GM12878 (cell line): ENCODE results near the gene RNF103. TPM values are rescaled to one million over a fixed set of nuclear protein-coding genes. Genes with fewer than 3 reads are reported as not detected.
"Not testable (repeated sequence)": the region's sequence is repeated elsewhere in the genome, so short reads cannot be mapped to it uniquely, and the experiment has no call there.

Experiments
- ATAC-seq: fragments of 200-7000 bp; cut with Tn5 transposase; 3 replicates; pipeline ENCODE4 v1.9.1; 2020; ENCODE audit warnings: mild to moderate bottlenecking, moderate library complexity
- BruUV-seq: library from RNA; stranded (reverse); fragments of 400-500 nt; replicated peaks from 2 replicates; lab custom pipeline; 2021; lab: Mats Ljungman, UMichigan
- CTCF ChIA-PET: fragments of 300-600 bp; sonication (Branson Sonifier 250); formaldehyde crosslinking; extraction: SDS; loops from one replicate; lab custom pipeline; 2021; ENCODE audit warnings: inconsistent platforms; lab: Yijun Ruan, JAX
- POLR2A ChIA-PET: fragments of 350-600 bp; formaldehyde crosslinking; extraction: SDS; loops from one replicate; lab custom pipeline; 2021; ENCODE audit warnings: inconsistent platforms; lab: Charles Lee
- RAD21 ChIA-PET: fragments of 300-600 bp; sonication (Branson Sonifier 250); formaldehyde crosslinking; loops from one replicate; lab custom pipeline; 2023; ENCODE audit warnings: antibody characterized with exemption; ENCODE audit not compliant: unreplicated experiment; lab: Charles Lee
- SMC1A ChIA-PET: fragments of 300-600 bp; sonication (Branson Sonifier 250); formaldehyde crosslinking; loops from one replicate; lab custom pipeline; 2023; ENCODE audit not compliant: unreplicated experiment, uncharacterized antibody; lab: Charles Lee
- DNase-seq: peaks from one replicate; pipeline ENCODE4 v3.0.0-alpha.2; 2011; ENCODE audit warnings: low read depth, low spot score
- FAIRE-seq: peaks from 3 replicates; lab custom pipeline; 2011; peaks lifted over from hg19 to GRCh38; lab: Jason Lieb, UNC
- H2AFZ ChIP-seq: 2 replicates; pipeline ENCODE4 v1.6.0; 2011; ENCODE audit warnings: low read depth, low read length, control low read depth; ENCODE audit not compliant: control insufficient read depth
- H3K27ac ChIP-seq: 2 replicates; pipeline ENCODE4 v1.5.1; 2011; ENCODE audit warnings: control low read depth; ENCODE audit not compliant: control insufficient read depth, insufficient read depth
- H3K27me3 ChIP-seq, 2 experiments: replicated peaks in 1 of 2; 2 replicates each; pipeline versions ENCODE4 v1.6.0 to v1.6.1; 2011; ENCODE audit warnings: low read length in 1 of 2; ENCODE audit not compliant: control insufficient read depth in 2 of 2, insufficient read depth in 2 of 2
- H3K36me3 ChIP-seq, 2 experiments: 2 replicates each; pipeline ENCODE4 v1.5.1; 2011; ENCODE audit warnings: low read length in 1 of 2; ENCODE audit not compliant: control insufficient read depth in 2 of 2, insufficient read depth in 2 of 2
- H3K4me1 ChIP-seq: 2 replicates; pipeline ENCODE4 v1.6.1; 2011; ENCODE audit warnings: mild to moderate bottlenecking, low read length, moderate library complexity, mixed read lengths; ENCODE audit not compliant: control insufficient read depth, insufficient read depth
- H3K4me2 ChIP-seq: 2 replicates; pipeline ENCODE4 v1.6.0; 2011; ENCODE audit warnings: control low read depth; ENCODE audit not compliant: control insufficient read depth, insufficient read depth
- H3K4me3 ChIP-seq: fragments of 200-600 bp; sonication (generic); 2 replicates; pipeline ENCODE4 v1.5.1; 2016
- H3K79me2 ChIP-seq: 2 replicates; pipeline ENCODE4 v1.6.0; 2011; ENCODE audit warnings: low read length; ENCODE audit not compliant: control insufficient read depth, insufficient read depth
- H3K9ac ChIP-seq: 2 replicates; pipeline ENCODE4 v1.8.0; 2011; ENCODE audit warnings: low read length, control low read depth, mixed read lengths; ENCODE audit not compliant: control insufficient read depth, insufficient read depth
- H3K9me3 ChIP-seq: replicated peaks from 3 replicates; pipeline ENCODE4 v1.5.1; 2011; ENCODE audit warnings: mild to moderate bottlenecking, low read length; ENCODE audit not compliant: control insufficient read depth, insufficient read depth
- H4K20me1 ChIP-seq: 2 replicates; pipeline ENCODE4 v1.6.0; 2011; ENCODE audit not compliant: control insufficient read depth, insufficient read depth
- CHD1 ChIP-seq: IDR thresholded peaks from 2 replicates; pipeline ENCODE4 v1.6.1; 2012; ENCODE audit warnings: low read depth, low read length, improper control_type of control experiment
- ESRRA ChIP-seq: IDR thresholded peaks from 2 replicates; pipeline ENCODE4 v1.6.1; 2012; ENCODE audit warnings: mild to moderate bottlenecking, low read length, improper control_type of control experiment
- GABPA ChIP-seq: IDR thresholded peaks from 2 replicates; pipeline ENCODE4 v1.6.1; 2014; ENCODE audit warnings: antibody characterized with exemption, low read depth, mild to moderate bottlenecking, inconsistent platforms
- HDAC6 ChIP-seq: fragments of 200-600 bp; sonication (generic); IDR thresholded peaks from one replicate; pipeline ENCODE4 v1.8.0; 2017; ENCODE audit warnings: antibody characterized with exemption; ENCODE audit not compliant: unreplicated experiment
- KAT2A ChIP-seq: conservative IDR thresholded peaks from 2 replicates; pipeline ENCODE4 v1.6.1; 2011; ENCODE audit warnings: low read depth, low read length; ENCODE audit not compliant: control insufficient read depth
- KDM1A ChIP-seq: fragments of 200-600 bp; sonication (generic); IDR thresholded peaks from 2 replicates; pipeline ENCODE4 v1.6.1; 2016; ENCODE audit warnings: borderline replicate concordance
- MXI1 ChIP-seq: fragments of 150-350 bp; IDR thresholded peaks from 2 replicates; pipeline ENCODE4 v1.6.1; 2011; ENCODE audit warnings: low read depth, mild to moderate bottlenecking, inconsistent platforms, low read length, improper control_type of control experiment
- RAD51 ChIP-seq: fragments of 450-650 bp; IDR thresholded peaks from 2 replicates; pipeline ENCODE4 v1.6.1; 2016; ENCODE audit warnings: moderate library complexity, mild to moderate bottlenecking, inconsistent platforms
- WGBS: methylation state at CpG from one replicate; pipeline ENCODE4 v1.1.6; 2016; ENCODE audit warnings: low lambda C conversion rate; ENCODE audit not compliant: insufficient replicate concordance, insufficient coverage; ENCODE audit errors: missing lambda C conversion rate; 5-methylcytosine and 5-hydroxymethylcytosine counted together
- in situ Hi-C: fragments of 300-500 bp; cut with MboI; formaldehyde crosslinking; loops from 9 replicates; pipeline ENCODE4 v1.14.3; 2018; ENCODE audit warnings: mixed read lengths
- intact Hi-C: fragments of 100-400 bp; cut with micrococcal nuclease; formaldehyde crosslinking; loops from one replicate; pipeline ENCODE4 v1.14.2; 2022; ENCODE audit not compliant: unreplicated experiment
- polyA plus RNA-seq, 11 experiments: library from polyadenylated mRNA; depleted of rRNA in 4 of 11; unstranded in 6 of 11; stranded (reverse) in 5 of 11; fragments of >200 nt; fragmentation: Nextera tagmentation in 4 of 11; fragmentation: Illumina TruSeq in 1 of 11; extraction: Ambion mirVana in 4 of 11; extraction: Trizol in 1 of 11; gene quantifications; 1 replicate in 1 of 11; 2 replicates in 10 of 11; pipeline versions ENCODE4 v1.2.1 to v1.2.3, GENCODE V29; 2011 to 2016; ENCODE audit warnings: inconsistent platforms in 2 of 11, missing spikeins in 2 of 11, low read depth in 1 of 11
- total RNA-seq, 4 experiments: library from RNA; depleted of rRNA in 3 of 4; stranded (reverse); fragments of >200 nt in 3 of 4; fragmentation: Illumina TruSeq in 1 of 4; extraction: Trizol in 1 of 4; gene quantifications; 2 replicates each; pipeline versions ENCODE4 v1.2.1 to v1.2.3, GENCODE V29; 2013 to 2021

Gene RNF103
- total and polyA plus RNA-seq, 10 of the 15 experiments (the other 5 are each of a cell fraction or from before 2014, with no cell fraction given), result 2.4 to 11.0 (median 8.0) TPM

GRCh38 chr2:86672027-86672545 lies 48.4 kb upstream of the RNF103 start:
- ChIA-PET SMC1A (no interaction called here), POLR2A (no interaction called here), RAD21 (no interaction called here), CTCF (no interaction called here)
- no peak for FAIRE-seq
- intact Hi-C loops, result no loop called here
- BruUV-seq, result no TSS peak
- WGBS, result 95% methylated on average over 2 of the region's 3 CpGs
- TF ChIP-seq RAD51 (no peak), GABPA (no peak), CHD1 (no peak), KDM1A (no peak)
- no peaks in the 10 kb centered on the region for H3K79me2 ChIP-seq
- no peak for ATAC-seq
- H3K4me2 ChIP-seq, result no peak overlapping the region
- no peaks in the 10 kb centered on the region for H3K4me1 ChIP-seq
- no peaks in the 10 kb centered on the region for H3K27me3 ChIP-seq
- no peak overlapping the region for H3K4me3 ChIP-seq
- no peaks in the 10 kb centered on the region for H4K20me1 ChIP-seq
- no peak overlapping the region for H3K27ac ChIP-seq
- H3K9me3 ChIP-seq, result no peaks in the 10 kb centered on the region
- no peaks in the 10 kb centered on the region for H3K36me3 ChIP-seq
- in situ Hi-C loops, result no loop called here
- DNase-seq, result no peak
- H2AFZ ChIP-seq, result no peak overlapping the region
- H3K9ac ChIP-seq, result no peak overlapping the region

DNA sequence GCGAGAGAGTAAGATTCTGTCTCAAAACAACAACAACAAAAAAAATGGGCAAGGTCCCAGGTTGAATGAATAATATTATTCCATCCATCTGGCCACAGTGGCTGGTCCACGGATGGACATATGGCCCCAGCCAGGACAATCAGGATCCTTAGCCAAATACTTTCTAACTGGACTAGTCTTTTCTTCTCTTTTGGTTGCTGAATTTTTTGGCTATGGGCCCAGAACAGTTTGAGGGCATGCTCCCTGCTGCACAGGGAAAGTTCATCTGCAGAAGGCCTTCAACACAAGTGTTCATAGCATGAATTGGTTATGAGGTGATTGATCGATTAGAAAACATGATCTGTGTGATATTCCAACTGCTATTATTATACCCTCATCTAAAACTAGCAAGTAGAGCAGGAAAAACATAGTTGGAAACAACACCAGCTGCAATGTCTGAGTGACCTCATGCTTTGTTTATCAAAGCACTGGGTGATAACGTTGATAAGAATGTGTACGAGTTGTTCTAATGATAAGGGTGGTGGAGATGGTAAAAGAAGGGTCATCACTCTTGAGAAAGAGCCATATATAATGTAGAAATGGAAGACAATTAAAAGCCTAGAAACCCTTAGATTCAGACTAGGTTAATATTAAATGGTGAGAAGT lies 47.8 kb upstream of the RNF103 start:
- Histone ChIP-seq H3K79me2 (no peaks in the 10 kb centered on the region), H3K9ac (no peak overlapping the region), H3K27ac (no peak overlapping the region), H3K27me3 (no peaks in the 10 kb centered on the region), H3K4me1 (no peaks in the 10 kb centered on the region), H3K4me3 (no peak overlapping the region), H3K36me3 (no peaks in the 10 kb centered on the region), H3K9me3 (no peaks in the 10 kb centered on the region), H2AFZ (no peak overlapping the region), H3K4me2 (no peak overlapping the region), H4K20me1 (no peaks in the 10 kb centered on the region)
- ChIA-PET RAD21 (no interaction called here), SMC1A (no interaction called here), POLR2A (no interaction called here), CTCF (no interaction called here)
- no peak for ATAC-seq
- WGBS, result 45% methylated on average over 5 of the region's 5 CpGs
- no peak for FAIRE-seq
- no peak for TF ChIP-seq KAT2A
- TF ChIP-seq HDAC6, result no peak
- TF ChIP-seq MXI1, result no peak
- TF ChIP-seq ESRRA, result no peak
- no TSS peak for BruUV-seq
- in situ Hi-C loops, result no loop called here
- intact Hi-C loops, result no loop called here
- DNase-seq, result no peak

DNA sequence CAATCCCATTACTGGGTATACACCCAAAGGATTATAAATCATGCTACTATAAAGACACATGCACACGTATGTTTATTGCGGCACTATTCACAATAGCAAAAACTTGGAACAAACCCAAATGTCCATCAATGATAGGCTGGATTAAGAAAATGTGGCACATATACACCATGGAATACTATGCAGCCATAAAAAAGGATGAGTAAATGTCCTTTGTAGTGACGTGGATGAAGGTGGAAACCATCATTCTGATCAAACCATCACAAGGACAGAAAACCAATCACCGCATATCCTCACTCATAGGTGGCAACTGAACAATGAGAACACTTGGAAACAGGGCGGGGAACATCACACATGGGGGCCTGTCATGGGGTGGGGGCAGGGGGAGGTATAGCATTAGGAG lies 45.7 kb upstream of the RNF103 start:
- H3K36me3 ChIP-seq, ATAC-seq, DNase-seq, H4K20me1 ChIP-seq, in situ Hi-C loops, RAD21 ChIA-PET, H3K79me2 ChIP-seq, BruUV-seq, H3K27me3 ChIP-seq, CTCF ChIA-PET, H3K9me3 ChIP-seq, H3K4me2 ChIP-seq, H3K27ac ChIP-seq, H3K9ac ChIP-seq, H3K4me3 ChIP-seq, SMC1A ChIA-PET, intact Hi-C loops, POLR2A ChIA-PET, H2AFZ ChIP-seq, H3K4me1 ChIP-seq, FAIRE-seq: not testable (repeated sequence)
- WGBS, result 85% methylated on average over 5 of the region's 5 CpGs
